Kidney (tissue), 14 donors: ENCODE results near the gene HAND2. TPM values are rescaled to one million over a fixed set of nuclear protein-coding genes. Genes with fewer than 3 reads are reported as not detected.

ENCODE experiments used
- DNase-seq, 5 donors: peaks; one replicate each; pipeline ENCODE4 v3.0.0-alpha.2; 2013 to 2020
- FAIRE-seq: peaks from 2 replicates; lab custom pipeline; 2012; peaks lifted over from hg19 to GRCh38; lab: Jason Lieb, UNC
- H3K27ac ChIP-seq, 2 donors: one replicate each; pipeline ENCODE4 v1.7.0; 2013; ENCODE audit warnings: low read depth in 2 of 2, low read length in 2 of 2, inconsistent platforms in 1 of 2
- H3K27me3 ChIP-seq: one replicate; pipeline ENCODE4 v1.7.1; 2013; ENCODE audit warnings: low read length, inconsistent platforms; ENCODE audit not compliant: control insufficient read depth, insufficient read depth
- H3K36me3 ChIP-seq, 3 donors: one replicate each; pipeline versions ENCODE4 v1.7.0 to v1.7.1; 2013; ENCODE audit warnings: low read length in 3 of 3, control low read depth in 1 of 3, inconsistent platforms in 1 of 3; ENCODE audit not compliant: insufficient read depth in 3 of 3, control insufficient read depth in 2 of 3
- H3K4me1 ChIP-seq, 3 donors: one replicate each; pipeline versions ENCODE4 v1.7.0 to v1.7.1; 2013; ENCODE audit warnings: low read length in 3 of 3, inconsistent platforms in 1 of 3, low read depth in 1 of 3; ENCODE audit not compliant: control insufficient read depth in 2 of 3, insufficient read depth in 2 of 3
- H3K4me3 ChIP-seq, 3 donors: one replicate each; pipeline versions ENCODE4 v1.7.0 to v1.8.1; 2013; ENCODE audit warnings: low read length in 3 of 3, control low read depth in 1 of 3, inconsistent platforms in 1 of 3
- H3K9ac ChIP-seq, 3 donors: one replicate each; pipeline versions ENCODE4 v1.7.0 to v1.7.1; 2013; ENCODE audit warnings: low read length in 3 of 3, control low read depth in 1 of 3, inconsistent platforms in 1 of 3
- H3K9me3 ChIP-seq, 3 donors: one replicate each; pipeline versions ENCODE4 v1.7.0 to v1.7.1; 2013; ENCODE audit warnings: low read length in 3 of 3, control low read depth in 1 of 3, inconsistent platforms in 1 of 3; ENCODE audit not compliant: control insufficient read depth in 2 of 3, insufficient read depth in 1 of 3
- CTCF ChIP-seq: IDR thresholded peaks from 3 replicates; pipeline ENCODE4 v1.5.1; 2012; ENCODE audit warnings: mild to moderate bottlenecking, moderate library complexity, borderline replicate concordance; ENCODE audit not compliant: insufficient read depth; ENCODE audit errors: extremely low read depth
- intact Hi-C: fragments of 100-400 bp; cut with DNase I; formaldehyde crosslinking; loops from one replicate; pipeline ENCODE4 v1.11.1; 2022
- polyA plus RNA-seq: library from polyadenylated mRNA; stranded (reverse); fragments of 350-450 nt; fragmentation: Illumina TruSeq; extraction: RNeasy Lipid Tissue Mini Kit (QIAGEN cat#74804); gene quantifications from one replicate; pipeline ENCODE4 v1.2.3, GENCODE V29; 2014; ENCODE audit warnings: low read depth, low replicate concordance; ENCODE audit not compliant: insufficient read depth
- total RNA-seq: library from RNA; stranded (reverse); fragmentation: NEBNext Ultra II Directional; extraction: Animal tissue kit (Norgen Biotek cat#: 25700); gene quantifications from one replicate; pipeline ENCODE4 v1.2.1, GENCODE V29; 2021
- donor health status: control.
- donor health status: control.
- donor health status: control.
- donor health status: control.
- donor health status: control.
- donor health status: DM: yes; HTN: yes; CAD: no.
- donor health status: Normal renal cell carcinoma (clear cell type).

HAND2 gene
- total and polyA plus RNA-seq, 2 donors from 2014 or later: 0.31 TPM; not detected in 1

DNA sequence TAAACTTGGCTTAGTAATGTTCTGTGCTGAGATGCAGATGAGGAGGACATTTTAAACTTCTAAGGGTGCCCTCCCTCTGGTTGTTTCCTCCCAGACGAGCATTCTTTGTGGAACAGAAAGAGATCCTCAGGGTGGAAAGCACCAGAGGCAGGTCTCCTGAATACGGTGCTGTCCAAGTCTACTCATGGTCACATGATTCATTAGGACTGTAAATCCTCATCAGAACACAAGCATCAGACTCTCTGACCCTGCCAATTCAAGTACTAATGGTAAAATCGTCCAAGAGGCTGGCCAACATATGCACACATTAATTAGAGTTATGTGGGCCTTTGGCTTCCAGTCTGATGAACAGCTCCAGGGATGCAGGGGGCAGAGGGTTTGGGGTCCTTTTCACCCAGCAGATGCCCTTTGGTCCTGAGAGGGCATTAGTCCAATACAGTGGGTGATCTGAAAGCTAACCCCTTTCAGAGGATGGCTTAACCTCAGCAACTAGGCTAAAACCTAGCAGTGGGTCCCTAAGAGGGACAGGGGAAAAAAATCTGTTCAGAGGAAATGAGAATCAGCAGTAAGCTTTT is 18.2 kb downstream of the HAND2 start:
- H3K36me3 ChIP-seq: no peaks in the 10 kb centered on the region
- peaks cover 83% of the 10 kb centered on the region for H3K27me3 ChIP-seq
- DNase-seq (no peak), FAIRE-seq (no peak)
- intact Hi-C loops: no loop called here
- no peak for TF ChIP-seq CTCF
- no peaks in the 10 kb centered on the region for H3K9me3 ChIP-seq
- H3K27ac ChIP-seq: no peak overlapping the region
- H3K4me1 ChIP-seq: peaks cover 0 to 2% (median 0%) of the 10 kb centered on the region in 3 donors
- H3K4me3 ChIP-seq: no peak overlapping the region
- H3K9ac ChIP-seq: no peak overlapping the region

- no peak for TF ChIP-seq CTCF
- Histone ChIP-seq H3K27ac (no peak overlapping the region), H3K9me3 (no peaks in the 10 kb centered on the region), H3K9ac (no peak overlapping the region), H3K36me3 (no peaks in the 10 kb centered on the region), H3K4me3 (peak overlapping the region in 2 of 3 donors; percentile 40 to 43), H3K4me1 (peaks cover 0 to 2% (median 0%) of the 10 kb centered on the region in 3 donors), H3K27me3 (peaks cover 85% of the 10 kb centered on the region)
- intact Hi-C loops: no loop called here
- FAIRE-seq (no peak), DNase-seq (peak in 4 of 5 donors; percentile 66 to 82 (median 76))
These were observed 20.7 kb downstream of the HAND2 start for GRCh38 chr4:173509036-173510001.

DNA sequence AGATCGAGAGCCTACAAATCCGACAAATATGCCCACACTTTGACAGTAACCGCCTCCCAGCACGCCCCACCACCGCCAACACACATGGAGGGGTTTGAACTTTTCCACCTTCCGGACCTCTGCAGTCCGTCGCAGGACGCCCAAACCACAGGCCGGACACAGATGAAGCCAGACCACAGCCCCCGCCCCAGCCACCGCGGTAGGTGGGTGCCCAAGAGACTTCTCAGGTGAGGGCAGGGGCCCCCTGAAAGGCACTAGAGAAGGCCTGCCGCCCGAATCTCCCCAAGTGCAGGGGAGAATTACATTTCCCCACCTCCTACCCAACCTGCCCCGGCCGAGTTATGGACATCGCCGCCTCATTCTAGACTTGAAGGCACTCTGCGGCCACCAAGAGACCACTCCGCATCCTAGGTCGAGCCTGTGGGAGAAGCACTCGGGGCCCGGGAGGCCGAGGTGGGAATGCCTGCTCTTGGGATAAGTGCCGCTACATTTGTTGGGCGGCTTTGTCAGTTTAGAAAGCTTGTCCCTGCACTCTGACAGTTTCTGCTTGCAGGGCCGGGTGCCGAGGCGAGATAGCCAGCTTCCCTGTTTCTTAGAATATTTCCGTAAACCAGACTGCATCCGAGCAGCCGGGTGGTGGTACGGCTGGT is 21.5 kb downstream of the HAND2 start:
- no peak for TF ChIP-seq CTCF
- FAIRE-seq: no peak
- Histone ChIP-seq H3K9me3 (no peaks in the 10 kb centered on the region), H3K36me3 (no peaks in the 10 kb centered on the region), H3K4me3 (no peak overlapping the region), H3K27ac (no peak overlapping the region), H3K27me3 (peaks cover 86% of the 10 kb centered on the region), H3K4me1 (peaks cover 0 to 2% (median 0%) of the 10 kb centered on the region in 3 donors), H3K9ac (no peak overlapping the region)
- intact Hi-C loops: no loop called here
- DNase-seq: peak in 3 of 5 donors; percentile 12 to 51 (median 29)
